Glutamatergic neuron (in vitro differentiated cells): ENCODE data around the gene GSG1L. TPM values are rescaled to one million over a fixed set of nuclear protein-coding genes. Genes with fewer than 3 reads are reported as not detected.

Source experiments
- DNase-seq: peaks from one replicate; pipeline ENCODE4 v3.0.0; 2022
- H3K27ac Mint-ChIP-seq: one replicate; pipeline ENCODE4 v1.8.0; 2020; ENCODE audit warnings: mild to moderate bottlenecking, mixed read lengths, inconsistent platforms; ENCODE audit not compliant: unreplicated experiment
- H3K27me3 Mint-ChIP-seq: one replicate; pipeline ENCODE4 v1.8.0; 2020; ENCODE audit warnings: mild to moderate bottlenecking, moderate library complexity, mixed read lengths, inconsistent platforms; ENCODE audit not compliant: unreplicated experiment
- H3K36me3 Mint-ChIP-seq: one replicate; pipeline ENCODE4 v1.8.0; 2020; ENCODE audit warnings: mild to moderate bottlenecking, mixed read lengths, inconsistent platforms; ENCODE audit not compliant: unreplicated experiment
- H3K4me1 Mint-ChIP-seq: one replicate; pipeline ENCODE4 v1.8.0; 2020; ENCODE audit warnings: mild to moderate bottlenecking, low read depth, mixed read lengths, inconsistent platforms; ENCODE audit not compliant: unreplicated experiment
- H3K4me3 Mint-ChIP-seq: one replicate; pipeline ENCODE4 v1.8.0; 2020; ENCODE audit warnings: mild to moderate bottlenecking, mixed read lengths, inconsistent platforms; ENCODE audit not compliant: unreplicated experiment
- H3K9me3 Mint-ChIP-seq: one replicate; pipeline ENCODE4 v1.8.0; 2020; ENCODE audit warnings: mild to moderate bottlenecking, moderate library complexity, mixed read lengths, inconsistent platforms; ENCODE audit not compliant: unreplicated experiment
- CTCF ChIP-seq: fragments of 200-600 bp; sonication (generic); IDR thresholded peaks from one replicate; pipeline ENCODE4 v1.5.0; 2021; ENCODE audit not compliant: partially characterized antibody, unreplicated experiment
- total RNA-seq: library from RNA; stranded (reverse); fragmentation: NEBNext Ultra II Directional; extraction: Animal tissue kit (Norgen Biotek cat#: 25700); gene quantifications from one replicate; pipeline ENCODE4 v1.2.1, GENCODE V29; 2021; ENCODE audit not compliant: unreplicated experiment

The GSG1L gene
- total RNA-seq, 1 donor from 2014 or later = 0.91 TPM

GRCh38 chr16:28013878-28014277 is 49.6 kb downstream of the GSG1L start:
- DNase-seq = no peak
- Mint-ChIP-seq H3K36me3 (peaks cover 3% of the 10 kb centered on the region), H3K27me3 (peaks cover 3% of the 10 kb centered on the region), H3K27ac (no peak overlapping the region), H3K4me3 (no peak overlapping the region), H3K4me1 (peaks cover 21% of the 10 kb centered on the region), H3K9me3 (no peaks in the 10 kb centered on the region)
- TF ChIP-seq CTCF = no peak

- H3K36me3 Mint-ChIP-seq = peaks cover 3% of the 10 kb centered on the region
- H3K4me3 Mint-ChIP-seq = no peak overlapping the region
- no peak for TF ChIP-seq CTCF
- DNase-seq = no peak
- peaks cover 21% of the 10 kb centered on the region for H3K4me1 Mint-ChIP-seq
- H3K27ac Mint-ChIP-seq = no peak overlapping the region
- peaks cover 3% of the 10 kb centered on the region for H3K27me3 Mint-ChIP-seq
- H3K9me3 Mint-ChIP-seq = no peaks in the 10 kb centered on the region
Measured at GRCh38 chr16:28013392-28013791, 50.1 kb downstream of the GSG1L start.

- Mint-ChIP-seq H3K9me3 (no peaks in the 10 kb centered on the region), H3K27ac (no peak overlapping the region), H3K36me3 (peaks cover 3% of the 10 kb centered on the region), H3K4me1 (peaks cover 21% of the 10 kb centered on the region), H3K27me3 (peaks cover 3% of the 10 kb centered on the region), H3K4me3 (no peak overlapping the region)
- DNase-seq = no peak
- TF ChIP-seq CTCF = no peak
Measured at GRCh38 chr16:28011971-28012445, 51.5 kb downstream of the GSG1L start.

- no peak for TF ChIP-seq CTCF
- Mint-ChIP-seq H3K27me3 (peaks cover 3% of the 10 kb centered on the region), H3K4me1 (peaks cover 21% of the 10 kb centered on the region), H3K9me3 (no peaks in the 10 kb centered on the region), H3K4me3 (no peak overlapping the region), H3K36me3 (peaks cover 3% of the 10 kb centered on the region), H3K27ac (no peak overlapping the region)
- DNase-seq = peak; percentile 31
Measured at GRCh38 chr16:28011223-28011622, 52.3 kb downstream of the GSG1L start.

- Mint-ChIP-seq H3K27ac (no peak overlapping the region), H3K4me3 (no peak overlapping the region), H3K9me3 (no peaks in the 10 kb centered on the region), H3K4me1 (peaks cover 21% of the 10 kb centered on the region), H3K36me3 (peaks cover 3% of the 10 kb centered on the region), H3K27me3 (peaks cover 3% of the 10 kb centered on the region)
- DNase-seq = no peak
- TF ChIP-seq CTCF = no peak
Measured at GRCh38 chr16:28010671-28011070, 52.8 kb downstream of the GSG1L start.
